HG03457 (cell line): ENCODE measurements around the gene SIPA1.

Experiments
- ATAC-seq: cut with Tn5 transposase; IDR thresholded peaks from one replicate; pipeline ENCODE4 v1.9.1; 2021; ENCODE audit warnings: moderate number of reproducible peaks; ENCODE audit not compliant: unreplicated experiment

Gene SIPA1

GRCh38 chr11:65607614-65608426 is 30.1 kb upstream of the SIPA1 start:
- no peak for ATAC-seq

GRCh38 chr11:65609229-65609628 is 28.7 kb upstream of the SIPA1 start:
- ATAC-seq: no peak

GRCh38 chr11:65609665-65610064 is 28.2 kb upstream of the SIPA1 start:
- ATAC-seq: no peak

- no peak for ATAC-seq
Observed at GRCh38 chr11:65610404-65610803, 27.5 kb upstream of the SIPA1 start.

- no peak for ATAC-seq
Observed at GRCh38 chr11:65611028-65611757, 26.7 kb upstream of the SIPA1 start.

- no peak for ATAC-seq
Observed at GRCh38 chr11:65611758-65612603, 25.9 kb upstream of the SIPA1 start.

- no peak for ATAC-seq
Observed at GRCh38 chr11:65612691-65613090, 25.2 kb upstream of the SIPA1 start.

- no peak for ATAC-seq
Observed at GRCh38 chr11:65613091-65613928, 24.6 kb upstream of the SIPA1 start.

GRCh38 chr11:65615229-65615949 is 22.5 kb upstream of the SIPA1 start, which contains the start of gene PCNX3:
Gene PCNX3 (plus strand): TSS chr11:65615776. CDS start chr11:65616312, 536 bp downstream.
- peak; percentile 72 for ATAC-seq

GRCh38 chr11:65615950-65616574 is 21.8 kb upstream of the SIPA1 start:
- no peak for ATAC-seq

GRCh38 chr11:65616575-65617001 is 21.3 kb upstream of the SIPA1 start:
- ATAC-seq: no peak

- ATAC-seq: no peak
Observed at GRCh38 chr11:65617136-65617850, 20.6 kb upstream of the SIPA1 start.

- no peak for ATAC-seq
Observed at GRCh38 chr11:65617990-65618751, 19.7 kb upstream of the SIPA1 start.

GRCh38 chr11:65618763-65619162 is 19.1 kb upstream of the SIPA1 start:
- ATAC-seq: no peak

GRCh38 chr11:65619281-65619928 is 18.5 kb upstream of the SIPA1 start:
- ATAC-seq: no peak

GRCh38 chr11:65620666-65621065 is 17.2 kb upstream of the SIPA1 start:
- no peak for ATAC-seq

- no peak for ATAC-seq
Observed at GRCh38 chr11:65621460-65621859, 16.4 kb upstream of the SIPA1 start.
